SH-SY5Y (cell line): ENCODE measurements around the gene C6orf120.

Experiments used
- GATA2 ChIP-seq: IDR thresholded peaks from 2 replicates; pipeline ENCODE4 v1.6.1; 2011; ENCODE audit warnings: mild to moderate bottlenecking, low read depth, low read length
- GATA3 ChIP-seq: IDR thresholded peaks from 2 replicates; pipeline ENCODE4 v1.6.1; 2011; ENCODE audit warnings: low read depth, mild to moderate bottlenecking, low read length, moderate library complexity

C6orf120 gene

GRCh38 chr6:169667716-169668115, 34.2 kb upstream of the C6orf120 start:
- TF ChIP-seq GATA3 (no peak), GATA2 (no peak)

GRCh38 chr6:169668203-169668847, 33.6 kb upstream of the C6orf120 start:
- TF ChIP-seq GATA2 (no peak), GATA3 (no peak)

GRCh38 chr6:169669147-169669546, 32.8 kb upstream of the C6orf120 start:
- no peak for TF ChIP-seq GATA3
- TF ChIP-seq GATA2 = no peak

GRCh38 chr6:169669889-169670288, 32.0 kb upstream of the C6orf120 start:
- TF ChIP-seq GATA3 (no peak), GATA2 (no peak)

GRCh38 chr6:169671563-169671962, 30.4 kb upstream of the C6orf120 start:
- TF ChIP-seq GATA3 = no peak
- no peak for TF ChIP-seq GATA2

- TF ChIP-seq GATA3 = no peak
- TF ChIP-seq GATA2 = no peak
These were observed 26.9 kb upstream of the C6orf120 start for GRCh38 chr6:169675011-169675410.

GRCh38 chr6:169677096-169677495, 24.8 kb upstream of the C6orf120 start:
- no peak for TF ChIP-seq GATA2

GRCh38 chr6:169678342-169678741, 23.6 kb upstream of the C6orf120 start:
- no peak for TF ChIP-seq GATA3
- TF ChIP-seq GATA2 = no peak

- no peak for TF ChIP-seq GATA3
- TF ChIP-seq GATA2 = no peak
These were observed 17.9 kb upstream of the C6orf120 start for GRCh38 chr6:169684056-169684455.

- no peak for TF ChIP-seq GATA2
- no peak for TF ChIP-seq GATA3
These were observed 16.1 kb upstream of the C6orf120 start for GRCh38 chr6:169685860-169686259.

GRCh38 chr6:169689287-169689686, 12.6 kb upstream of the C6orf120 start:
- TF ChIP-seq GATA3 (no peak), GATA2 (no peak)

- no peak for TF ChIP-seq GATA2
- no peak for TF ChIP-seq GATA3
These were observed 10.7 kb upstream of the C6orf120 start for GRCh38 chr6:169691260-169691659.

GRCh38 chr6:169692516-169692915, 9.4 kb upstream of the C6orf120 start:
- TF ChIP-seq GATA2 (no peak), GATA3 (no peak)

GRCh38 chr6:169695131-169695530, 6.8 kb upstream of the C6orf120 start:
- TF ChIP-seq GATA2 (no peak), GATA3 (no peak)

GRCh38 chr6:169700296-169700695, 1.6 kb upstream of the C6orf120 start:
- no peak for TF ChIP-seq GATA2
- TF ChIP-seq GATA3 = no peak
